M059J (cell line): ENCODE measurements around the gene FAM222B. TPM values are rescaled to one million over a fixed set of nuclear protein-coding genes. Genes with fewer than 3 reads are reported as not detected.
A peak's percentile ranks its signal among the peaks of the same experiment; 100 is the strongest.
"Not testable (repeated sequence)": the region's sequence is repeated elsewhere in the genome, so short reads cannot be mapped to it uniquely, and the experiment has no call there.

ENCODE experiments used
- DNase-seq: peaks from one replicate; pipeline ENCODE4 v3.0.0-alpha.2; 2012; ENCODE audit warnings: low read depth
- total RNA-seq: library from RNA; depleted of rRNA; stranded (reverse); fragments of >200 nt; shearing (Covaris generic); gene quantifications from 2 replicates; pipeline ENCODE4 v1.2.3, GENCODE V29; 2014

FAM222B gene
- total RNA-seq, 1 experiment from 2014 or later: 13.2 TPM

DNA sequence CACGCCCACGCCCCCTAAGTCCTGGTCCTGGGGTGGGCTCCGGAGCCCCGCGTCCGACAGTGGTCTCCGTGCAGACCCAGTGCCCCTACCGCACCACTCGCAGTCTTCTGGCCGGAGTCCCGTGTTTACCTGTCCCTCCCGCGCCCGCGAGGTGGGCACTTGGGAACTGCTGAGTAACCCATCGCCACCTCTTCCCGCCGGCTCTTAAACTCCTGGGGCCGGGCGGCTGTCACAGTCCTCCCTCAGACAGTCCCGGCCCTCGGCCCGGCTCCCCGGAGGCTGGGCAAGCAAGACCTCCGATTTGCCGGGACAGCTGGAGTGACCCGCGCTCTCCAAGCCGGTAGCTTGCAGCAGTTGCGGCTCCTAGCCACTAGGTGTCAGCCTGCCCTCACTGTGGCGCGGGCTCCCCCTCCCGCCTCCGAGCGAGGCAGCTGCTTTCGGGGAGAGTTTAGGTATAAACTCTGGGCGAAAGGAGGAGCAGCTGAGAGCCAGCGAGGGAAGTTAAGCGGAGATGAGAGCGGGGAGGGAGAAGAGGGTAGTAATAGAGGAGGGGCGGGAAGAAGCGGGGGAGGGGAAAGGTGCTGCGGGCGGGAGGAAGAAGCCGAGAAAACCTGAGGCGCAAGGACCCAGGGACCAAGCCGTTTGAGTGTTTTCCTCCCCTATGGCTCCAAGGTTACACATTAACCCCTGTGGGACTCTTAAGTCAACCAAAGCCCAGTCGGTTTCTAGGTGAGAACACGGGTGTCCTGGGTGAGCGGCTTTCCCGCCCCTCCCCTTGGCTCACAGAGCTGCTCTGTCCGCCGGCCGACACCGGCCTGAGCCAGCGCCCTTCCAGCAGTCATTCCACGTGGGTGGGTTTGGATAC is 115.7 kb downstream of the FAM222B start:
- peak; percentile 95 for DNase-seq

DNA sequence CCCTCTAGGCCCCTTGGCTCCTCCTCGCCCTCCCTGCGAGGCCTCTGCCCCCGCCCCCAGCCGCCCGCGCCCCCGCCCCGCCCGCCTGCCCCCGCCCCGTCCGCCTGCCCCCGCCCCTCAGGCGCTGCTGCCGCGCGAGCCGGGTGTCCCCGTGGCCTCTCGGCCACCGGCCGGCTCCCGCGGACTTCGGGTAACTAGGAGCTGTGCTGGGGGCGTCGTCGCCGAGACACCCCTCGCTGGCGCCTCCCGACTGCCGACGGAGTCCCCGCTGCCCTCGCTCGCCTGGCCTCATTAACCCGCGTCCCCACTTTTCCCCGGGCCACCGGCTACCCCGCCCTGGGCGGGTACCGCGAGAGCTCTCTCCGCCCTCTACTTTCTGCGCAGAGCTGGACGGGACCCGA is 116.4 kb downstream of the FAM222B start, which contains the start of gene TLCD1:
Gene TLCD1, minus strand, starts transcription at position 8 of the 401 bp plus-strand sequence. CDS start 136 bp downstream, outside the sequence.
- DNase-seq: peak; percentile 61

DNA sequence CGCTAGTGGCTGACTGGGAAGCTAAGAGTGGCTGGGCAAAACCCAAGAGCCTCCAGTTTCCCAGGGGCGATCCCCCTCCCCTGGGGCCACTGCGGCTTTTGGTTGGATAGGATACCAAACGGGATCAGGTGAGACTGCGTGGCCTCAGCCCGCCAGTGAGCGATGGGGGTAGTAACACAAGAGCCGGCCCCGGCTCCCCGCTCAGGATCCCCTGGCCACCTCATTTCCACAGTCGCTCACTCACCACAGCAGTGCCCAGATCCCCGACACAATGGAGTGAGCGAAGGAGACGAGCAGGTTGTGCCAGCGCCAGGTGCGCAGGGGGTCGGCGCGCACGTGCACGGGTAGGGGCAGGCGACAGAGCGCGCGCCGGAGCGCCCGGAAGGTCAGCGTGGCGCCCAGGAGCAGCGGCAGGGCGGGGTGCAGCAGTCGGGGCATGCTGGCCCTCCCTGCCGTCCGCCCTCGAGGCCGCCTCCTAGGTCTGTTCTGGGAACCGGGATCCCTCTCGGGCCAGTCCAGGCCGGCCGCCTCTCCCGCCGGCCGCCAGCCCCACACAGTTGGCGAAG is 116.8 kb downstream of the FAM222B start:
- peak; percentile 75 for DNase-seq

DNA sequence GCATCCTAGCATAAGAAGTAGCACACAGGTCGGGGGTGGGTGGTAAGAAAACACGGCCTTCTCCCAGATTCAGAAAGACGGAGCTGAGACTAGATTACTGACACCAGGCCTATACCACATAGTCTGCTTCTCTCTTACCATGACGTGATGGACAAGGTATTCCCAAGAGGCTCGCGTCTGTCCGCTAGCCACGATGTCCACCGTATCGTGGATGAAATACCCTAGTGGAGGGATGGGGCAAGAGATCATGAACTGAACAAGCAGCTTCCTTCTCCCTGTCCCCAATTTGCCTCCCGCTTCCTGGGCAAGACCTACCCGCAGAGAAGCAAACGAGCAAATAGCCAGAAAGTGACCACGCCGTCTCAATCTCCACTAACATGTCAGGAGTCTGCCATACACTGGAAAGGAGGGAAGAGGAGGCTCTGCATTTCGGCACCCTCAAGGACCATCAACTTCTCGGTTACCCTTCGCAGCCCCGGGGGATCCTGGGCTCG is 117.4 kb downstream of the FAM222B start:
- DNase-seq: peak; percentile 68

DNA sequence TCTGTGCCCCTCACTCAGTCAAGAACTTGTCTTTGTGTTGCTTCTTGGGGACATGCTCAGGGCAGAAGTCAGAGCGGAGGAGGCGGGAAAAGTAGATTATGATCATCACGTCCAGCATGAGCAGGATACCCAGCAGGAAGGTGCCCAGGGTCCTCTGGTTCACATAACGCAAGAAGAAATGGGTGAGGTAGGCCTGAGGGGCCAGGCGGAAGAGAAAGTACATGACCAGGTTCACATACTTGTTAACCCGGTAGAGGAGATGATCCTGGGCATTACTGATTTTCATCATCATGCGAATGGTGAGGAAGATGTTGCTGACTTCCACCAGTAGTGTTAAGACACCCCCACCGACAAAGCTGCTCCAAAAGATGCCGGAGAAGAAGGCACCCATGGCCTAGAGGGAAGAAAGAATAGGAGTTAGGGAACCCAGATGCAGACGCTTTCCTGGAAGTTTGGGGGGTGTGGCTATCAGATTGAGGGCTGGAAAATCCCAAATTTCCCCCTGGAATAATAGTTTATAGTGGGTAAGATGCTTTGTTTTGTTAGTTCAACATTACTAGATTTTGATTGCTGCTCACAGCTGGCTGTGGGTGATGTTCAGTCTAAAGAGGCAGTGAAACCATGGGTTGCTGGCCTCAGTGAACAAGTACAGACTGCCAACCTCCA is 118.0 kb downstream of the FAM222B start:
- no peak for DNase-seq

DNA sequence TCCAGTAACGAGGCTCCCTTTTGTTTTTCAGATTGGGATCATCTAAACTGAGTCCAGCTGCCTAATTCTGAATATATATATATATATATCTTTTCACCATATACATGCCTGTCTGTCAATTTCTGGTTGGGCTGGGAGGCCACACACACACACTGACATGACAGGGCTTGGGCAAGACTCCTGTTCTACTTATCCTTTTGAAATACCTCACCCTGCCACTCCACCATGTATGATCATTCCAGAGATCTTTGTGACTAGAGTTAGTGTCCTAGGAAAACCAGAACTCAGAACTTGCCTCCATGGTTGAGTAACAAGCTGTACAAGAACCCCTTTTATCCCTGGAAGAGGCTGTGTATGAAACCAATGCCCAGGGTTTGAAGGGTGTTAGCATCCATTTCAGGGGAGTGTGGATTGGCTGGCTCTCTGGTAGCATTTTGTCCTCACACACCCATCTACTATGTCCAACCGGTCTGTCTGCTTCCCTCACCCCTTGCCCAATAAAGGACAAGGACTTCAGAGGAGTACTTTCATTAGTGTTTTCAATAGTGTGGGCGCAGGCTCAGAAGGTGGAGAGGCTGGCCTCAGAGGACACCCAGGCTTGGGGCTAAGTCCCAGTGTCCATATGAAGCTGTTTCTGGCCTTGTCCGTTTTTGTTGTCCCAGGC is 118.6 kb downstream of the FAM222B start:
- DNase-seq: not testable (repeated sequence)

DNA sequence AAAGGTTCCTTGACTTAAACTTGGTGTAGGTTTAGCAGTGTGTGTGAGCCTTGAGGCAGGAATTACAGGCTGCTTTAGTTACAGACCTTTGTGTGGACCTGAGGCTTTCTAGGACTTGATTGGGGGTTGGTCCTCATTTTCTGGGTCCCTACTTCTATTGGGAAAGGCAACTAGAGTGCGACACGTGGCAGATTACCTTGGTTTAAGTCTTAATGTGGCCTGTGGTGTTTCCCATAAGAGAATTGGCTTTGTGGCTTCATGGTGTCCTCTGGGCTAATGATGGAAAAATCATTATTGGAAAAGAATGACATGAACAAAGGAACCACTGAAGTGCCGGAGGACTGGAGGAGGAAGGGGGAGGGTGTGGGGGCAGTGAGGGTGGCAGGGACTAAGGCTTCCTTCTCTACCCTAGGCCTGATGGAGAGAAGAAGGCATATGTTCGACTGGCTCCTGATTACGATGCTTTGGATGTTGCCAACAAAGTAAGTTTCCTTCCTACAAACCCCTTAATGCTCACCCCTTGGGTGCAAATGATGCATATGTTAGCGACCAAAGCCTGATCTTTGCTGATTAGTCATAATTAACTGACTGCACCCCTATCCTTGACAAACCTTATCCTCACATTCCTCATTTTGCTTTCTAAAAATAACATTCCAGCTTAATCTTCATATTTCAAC is 119.3 kb downstream of the FAM222B start:
- DNase-seq: no peak

DNA sequence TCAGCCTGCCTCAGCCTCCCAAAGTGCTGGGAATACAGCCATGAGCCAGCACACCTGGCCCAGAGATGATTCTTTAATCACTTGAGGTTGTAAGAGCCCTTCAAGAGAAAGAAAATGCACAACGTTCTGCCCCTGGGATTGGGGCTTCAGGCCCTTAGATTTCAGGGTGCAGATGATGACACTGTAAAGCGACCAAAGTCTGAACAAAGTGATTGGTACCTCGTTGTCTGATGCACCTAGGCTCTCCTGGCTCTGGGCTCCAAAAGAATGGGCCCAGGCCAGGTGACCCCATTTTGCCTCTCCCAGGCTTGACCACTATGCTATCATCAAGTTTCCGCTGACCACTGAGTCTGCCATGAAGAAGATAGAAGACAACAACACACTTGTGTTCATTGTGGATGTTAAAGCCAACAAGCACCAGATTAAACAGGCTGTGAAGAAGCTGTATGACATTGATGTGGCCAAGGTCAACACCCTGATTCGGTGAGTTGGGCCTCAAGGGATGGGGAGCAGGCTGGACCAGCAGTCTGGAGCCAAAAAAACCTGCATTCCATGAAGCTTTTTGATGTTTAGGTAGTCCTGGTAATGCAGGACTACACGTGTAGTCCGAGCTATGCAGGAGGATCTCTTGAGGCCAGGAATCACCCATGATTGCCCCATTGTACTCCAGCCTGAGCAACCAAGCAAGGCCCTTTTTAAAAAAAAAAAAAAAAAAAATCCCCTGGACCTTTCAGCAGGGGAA is 120.0 kb downstream of the FAM222B start:
- no peak for DNase-seq

DNA sequence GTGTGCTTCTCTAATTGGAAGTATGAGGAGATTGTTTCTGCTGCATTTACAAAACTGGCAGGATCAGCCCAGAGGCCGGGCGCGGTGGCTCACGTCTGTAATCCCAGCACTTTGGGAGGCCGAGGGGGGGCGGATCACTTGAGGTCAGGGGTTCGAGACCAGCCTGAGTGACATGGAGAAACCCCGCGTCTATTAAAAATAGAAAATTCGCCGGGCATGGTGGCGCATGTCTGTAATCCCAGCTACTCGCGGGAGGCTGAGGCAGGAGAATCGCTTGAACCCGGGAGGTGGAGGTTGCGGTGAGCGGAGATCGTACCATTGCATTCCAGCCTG is 121.6 kb downstream of the FAM222B start:
- DNase-seq: not testable (repeated sequence)

DNA sequence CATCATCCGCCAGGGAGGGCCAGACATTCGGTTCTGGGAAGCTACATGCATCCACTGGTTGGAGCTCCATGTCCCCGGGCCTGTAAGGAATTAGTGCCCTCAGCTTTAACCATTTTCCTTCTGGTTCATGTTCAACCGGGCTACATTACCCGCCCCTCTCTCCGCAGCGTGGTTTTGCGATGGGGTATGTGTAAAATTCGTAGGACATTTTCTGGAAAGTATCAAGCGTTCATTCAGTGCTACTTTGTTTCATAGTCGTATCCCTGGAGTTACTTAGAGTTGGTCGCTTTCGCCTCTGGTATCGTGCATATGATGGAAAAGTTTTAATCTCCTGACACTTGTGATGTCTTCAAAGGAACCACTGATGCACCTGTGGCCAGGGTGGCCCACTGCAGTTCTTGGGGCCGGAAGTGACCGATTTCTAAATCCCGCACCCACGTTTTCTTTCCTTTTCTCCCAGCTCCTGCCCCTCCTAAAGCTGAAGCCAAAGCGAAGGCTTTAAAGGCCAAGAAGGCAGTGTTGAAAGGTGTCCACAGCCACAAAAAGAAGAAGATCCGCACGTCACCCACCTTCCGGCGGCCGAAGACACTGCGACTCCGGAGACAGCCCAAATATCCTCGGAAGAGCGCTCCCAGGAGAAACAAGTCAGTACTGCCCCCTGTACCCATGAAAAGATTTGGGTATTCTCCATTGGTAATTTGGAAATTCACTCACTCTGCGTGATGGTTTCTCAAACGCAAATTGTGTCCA is 122.2 kb downstream of the FAM222B start:
- DNase-seq: no peak

DNA sequence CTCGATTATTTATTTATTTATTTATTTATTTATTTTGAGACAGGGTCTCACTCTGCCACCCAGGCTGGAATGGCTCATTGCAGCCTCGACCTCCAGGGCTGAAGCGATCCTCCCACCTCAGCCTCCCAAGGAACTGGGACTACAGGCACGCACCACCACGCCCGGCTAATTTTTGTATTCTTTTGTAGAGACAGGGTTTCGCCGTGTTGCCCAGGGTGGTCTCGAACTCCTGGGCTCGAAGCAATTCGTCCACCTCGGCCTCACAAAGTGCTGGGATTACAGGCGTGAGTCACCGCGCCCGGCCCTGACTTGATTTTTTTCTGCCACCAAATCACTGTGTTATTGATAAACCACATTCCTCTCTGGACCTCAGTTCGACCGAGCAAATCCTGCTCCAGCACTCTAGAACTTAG is 123.6 kb downstream of the FAM222B start:
- no peak for DNase-seq

DNA sequence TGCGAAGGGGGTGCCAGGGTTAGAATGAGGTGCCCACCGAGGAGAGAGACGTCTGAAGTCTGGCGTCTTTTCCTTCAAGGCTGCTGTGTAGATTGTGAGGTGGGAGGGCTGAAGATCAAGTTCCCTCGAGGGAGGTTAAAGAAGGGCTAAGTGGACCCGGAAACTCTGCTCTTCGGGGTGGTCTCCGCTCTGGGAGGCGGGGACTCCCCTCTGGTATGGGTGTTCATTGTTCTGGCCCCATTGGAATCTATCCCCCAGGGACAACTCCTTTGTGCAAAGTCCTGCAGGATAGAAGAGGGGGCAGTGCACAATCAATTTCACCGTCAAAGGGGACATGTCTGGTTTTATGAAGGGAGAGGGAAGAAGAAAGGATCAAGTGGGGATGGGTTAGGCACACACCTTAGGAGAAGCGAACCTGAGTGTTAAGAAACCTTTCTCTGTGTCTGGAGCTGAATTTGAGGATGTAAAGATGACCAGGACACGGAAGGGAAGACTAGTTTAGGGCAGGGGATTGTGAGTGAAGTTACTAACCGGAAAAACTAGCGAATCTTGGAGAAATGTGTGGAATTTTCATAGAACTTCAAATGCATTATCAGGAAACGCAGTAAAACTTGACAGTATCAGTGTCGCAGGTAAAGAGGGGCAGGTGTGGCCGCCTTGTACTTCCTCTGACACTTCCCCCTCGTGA is 124.1 kb downstream of the FAM222B start:
- DNase-seq: no peak

DNA sequence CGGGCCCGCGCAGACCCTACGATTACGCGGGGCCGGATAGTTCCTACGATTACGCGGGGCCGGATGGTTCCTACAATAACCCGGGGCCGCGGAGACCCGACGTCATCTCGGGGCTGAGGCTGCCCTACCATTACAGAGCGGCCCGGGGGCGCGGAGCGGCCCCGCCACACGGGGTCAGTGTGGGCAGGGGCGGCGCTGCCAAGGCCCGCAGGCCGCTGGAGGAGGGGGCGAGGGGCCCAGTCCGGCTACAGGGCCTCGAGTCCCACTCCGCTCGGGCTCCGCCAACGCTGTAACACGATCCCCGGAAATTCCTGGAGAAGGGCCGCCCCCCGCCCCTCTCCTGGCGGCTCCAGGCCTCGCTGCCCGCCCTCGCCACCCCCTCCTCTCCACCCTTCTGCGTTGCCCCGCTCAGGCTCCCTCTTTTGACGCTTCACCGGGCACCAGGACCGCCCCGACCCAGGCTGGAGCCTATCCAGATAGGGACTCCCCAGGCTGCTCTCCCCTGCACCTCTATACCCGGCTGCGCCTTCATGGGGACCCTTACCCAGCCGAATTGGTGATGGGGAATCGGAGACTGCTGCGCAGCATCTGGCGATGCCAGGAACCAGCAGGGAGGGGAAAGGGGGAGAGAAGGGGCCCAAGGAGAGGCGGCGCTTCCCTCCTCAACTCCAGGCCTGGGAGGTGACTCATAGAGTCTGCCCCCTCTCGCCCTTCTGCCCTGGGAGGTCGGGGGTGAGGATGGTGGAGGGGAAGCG is 124.8 kb downstream of the FAM222B start, which contains the start of gene RAB34:
Gene RAB34, minus strand, starts transcription at position 291 of the 755 bp plus-strand sequence. CDS start 602 bp downstream, outside the sequence.
- DNase-seq: peak; percentile 38

DNA sequence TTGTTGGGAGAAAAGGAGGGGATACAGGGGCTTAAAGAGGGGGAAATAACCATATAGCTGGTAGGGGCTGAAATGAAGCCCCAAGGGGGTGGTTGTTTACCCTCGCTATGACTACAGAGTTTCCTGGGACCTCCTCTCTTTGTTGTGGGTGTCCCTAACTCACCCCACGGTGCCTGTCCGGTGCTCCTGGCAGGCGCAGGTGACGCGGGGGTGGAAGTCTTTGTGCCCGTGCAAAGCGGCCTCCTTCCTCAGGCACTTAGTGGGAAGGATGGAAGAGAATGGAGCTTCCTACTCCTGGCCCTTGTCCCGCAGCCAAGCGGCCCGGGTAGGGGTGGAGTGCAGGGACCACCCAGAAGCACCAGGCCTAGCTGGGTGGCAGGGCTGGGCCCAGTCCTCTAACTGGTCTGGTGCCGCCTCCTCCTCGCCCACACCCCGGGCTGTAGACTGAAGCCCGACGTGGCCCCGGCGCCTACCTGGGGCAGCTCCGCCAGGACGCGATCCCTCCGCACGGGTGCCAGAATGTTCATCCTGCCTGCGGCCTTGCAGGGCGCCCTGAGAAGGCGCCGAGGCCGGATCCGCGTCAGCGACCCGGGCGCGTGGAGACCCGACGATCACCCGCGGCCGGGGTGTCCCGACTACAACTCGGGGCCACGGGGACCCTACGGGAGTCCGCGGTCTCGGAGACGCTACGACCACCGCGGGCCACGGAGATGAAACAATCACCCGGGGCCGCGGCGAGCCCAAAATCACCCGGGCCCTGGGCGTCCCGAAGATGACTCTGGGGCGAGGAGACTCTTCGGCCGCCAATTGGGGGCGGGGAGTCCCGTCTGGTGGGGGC is 125.6 kb downstream of the FAM222B start:
- no peak for DNase-seq

DNA sequence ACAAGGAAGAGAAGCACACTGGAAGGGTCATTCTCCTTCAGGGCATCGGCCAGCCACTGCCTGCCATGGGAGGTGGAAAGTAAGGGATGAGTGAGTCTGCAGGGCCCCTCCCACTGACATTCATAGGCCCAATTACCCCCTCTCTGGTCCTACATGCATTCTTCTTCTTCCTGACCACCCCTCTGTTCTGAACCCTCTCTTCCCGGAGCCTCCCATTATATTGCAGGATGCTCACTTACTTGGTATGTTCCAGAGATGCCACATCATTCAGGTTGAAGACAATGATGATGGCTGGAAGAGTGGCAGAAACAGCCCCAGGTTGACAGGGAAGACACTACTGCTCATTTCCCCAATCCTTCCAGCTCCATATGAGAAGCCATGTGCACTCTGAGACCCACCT is 127.4 kb downstream of the FAM222B start:
- no peak for DNase-seq

DNA sequence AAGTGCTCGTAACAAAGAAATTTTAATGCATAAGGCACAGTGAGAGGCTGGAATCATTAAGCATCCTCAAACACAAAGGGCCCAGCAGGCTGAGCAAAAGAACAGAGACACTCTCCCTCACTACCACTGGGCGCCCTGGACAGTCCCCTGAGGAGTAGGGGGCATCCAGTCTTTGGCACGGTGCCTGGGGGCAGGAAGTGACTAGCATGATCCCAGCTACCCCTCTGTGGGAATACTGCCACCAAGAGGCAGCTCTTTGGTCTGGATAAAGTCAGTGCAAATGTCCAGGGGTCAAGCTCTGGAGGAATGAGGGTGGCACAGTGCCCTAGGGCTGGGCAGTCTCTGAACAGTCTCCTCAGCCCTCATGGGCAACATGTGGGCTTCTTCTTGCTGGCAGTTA is 128.3 kb downstream of the FAM222B start:
- DNase-seq: no peak

DNA sequence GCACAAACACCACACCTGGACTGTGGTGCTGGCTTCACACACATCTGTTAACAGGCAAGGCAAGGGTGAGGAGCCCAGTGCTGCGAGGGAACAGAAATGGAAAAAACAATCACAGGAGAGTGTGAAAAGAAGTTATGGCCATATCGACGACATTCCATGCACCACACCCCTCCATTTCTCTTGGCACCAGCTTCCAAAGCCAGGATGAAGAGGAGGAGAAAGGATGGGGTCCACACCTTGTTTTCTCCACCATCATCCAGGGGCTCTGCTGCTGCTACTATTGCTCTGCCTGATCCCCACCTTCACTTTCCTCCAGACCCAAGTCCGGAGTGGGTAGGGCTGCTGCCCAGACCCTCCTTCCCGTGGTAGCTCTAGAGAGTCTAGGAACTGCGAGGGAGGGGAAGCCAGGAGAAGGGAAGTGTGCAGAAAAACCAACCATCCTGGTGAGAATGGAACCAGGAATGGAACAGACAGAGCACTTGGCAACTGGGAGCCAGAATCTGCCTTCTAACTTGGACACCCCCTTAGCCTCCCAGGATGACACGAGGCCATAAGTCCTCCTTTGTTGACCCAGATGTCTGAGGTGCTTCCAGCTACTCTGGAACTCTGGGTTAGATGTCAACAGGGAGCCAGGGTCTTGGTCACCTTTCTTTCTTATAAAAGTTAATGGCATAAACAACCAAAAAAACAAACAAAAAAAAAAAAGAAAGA is 129.7 kb downstream of the FAM222B start:
- no peak for DNase-seq
